AG09319 (cell line): ENCODE results near the gene TRAPPC3.
"Not testable (repeated sequence)": the region's sequence is repeated elsewhere in the genome, so short reads cannot be mapped to it uniquely, and the experiment has no call there.

Experiments used
- DNase-seq: peaks from one replicate; pipeline ENCODE4 v3.0.0-alpha.2; 2010; ENCODE audit warnings: low read depth; ENCODE audit errors: extremely low read depth
- CTCF ChIP-seq: IDR thresholded peaks from 2 replicates; pipeline ENCODE4 v1.5.1; 2011; ENCODE audit warnings: low read depth, mild to moderate bottlenecking, inconsistent platforms, low read length, moderate library complexity

Gene TRAPPC3

GRCh38 chr1:36159614-36160387 is 10.5 kb upstream of the TRAPPC3 start:
- no peak for TF ChIP-seq CTCF
- DNase-seq: no peak

DNA sequence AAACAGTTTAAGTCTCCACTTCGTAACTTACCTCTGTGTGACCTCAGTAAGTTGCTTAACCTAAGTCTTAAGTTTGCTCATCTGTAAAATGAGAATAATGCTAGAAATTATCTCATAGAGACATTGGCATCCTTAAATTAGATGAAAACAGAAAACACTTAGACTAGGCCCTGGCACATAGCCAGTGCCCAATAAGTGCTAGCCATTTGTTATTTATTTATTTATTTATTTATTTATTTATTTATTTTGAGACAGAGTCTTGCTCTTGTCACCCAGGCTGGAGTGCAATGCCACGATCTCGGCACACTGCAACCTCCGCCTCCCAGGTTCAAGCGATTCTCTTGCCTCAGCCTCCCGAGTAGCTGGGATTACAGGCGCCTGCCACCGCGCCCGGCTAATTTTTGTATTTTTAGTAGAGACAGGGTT is 9.6 kb upstream of the TRAPPC3 start:
- DNase-seq: not testable (repeated sequence)

GRCh38 chr1:36157973-36158826 is 8.9 kb upstream of the TRAPPC3 start:
- DNase-seq: no peak
- no peak for TF ChIP-seq CTCF

GRCh38 chr1:36157115-36157903 is 8.0 kb upstream of the TRAPPC3 start:
- no peak for DNase-seq
- no peak for TF ChIP-seq CTCF

DNA sequence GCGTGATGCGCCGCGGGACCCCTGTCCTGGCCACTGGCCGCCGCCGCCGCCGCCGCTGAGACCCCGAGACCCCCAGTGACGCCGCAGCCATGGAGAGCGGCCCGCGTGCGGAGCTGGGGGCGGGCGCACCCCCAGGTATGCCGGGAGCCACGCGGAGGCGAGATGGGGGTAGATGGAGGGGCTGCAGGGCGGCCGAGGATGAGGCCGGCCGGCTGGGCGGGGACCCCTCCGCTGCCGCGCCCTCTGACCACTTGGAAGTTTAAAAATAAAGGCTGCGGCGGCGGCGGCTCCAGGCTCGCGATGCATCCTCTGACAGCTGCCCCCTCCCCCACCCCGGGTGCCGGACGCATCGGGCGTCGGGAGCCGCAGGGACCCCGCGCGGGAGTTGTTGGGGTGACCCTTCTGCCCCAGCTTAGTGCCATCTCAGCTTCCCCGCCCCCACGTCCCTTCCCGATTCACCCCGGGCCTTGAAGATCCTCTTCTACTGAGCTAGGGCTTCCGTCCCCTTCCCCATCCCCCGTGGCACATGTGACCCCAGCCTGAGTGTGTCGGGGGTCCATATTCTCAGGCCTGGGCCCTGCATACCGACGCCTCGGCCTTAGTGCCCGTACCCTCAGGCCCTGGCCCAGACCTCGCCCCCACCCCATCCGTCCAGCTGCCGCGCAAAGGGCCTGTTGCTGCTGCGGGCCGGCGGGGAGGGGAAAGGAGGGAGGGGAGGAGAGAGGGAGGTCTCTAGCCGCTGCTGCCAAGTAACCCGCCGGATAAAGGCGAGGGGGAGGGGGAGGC is 7.2 kb upstream of the TRAPPC3 start:
- DNase-seq: no peak
- TF ChIP-seq CTCF: no peak

DNA sequence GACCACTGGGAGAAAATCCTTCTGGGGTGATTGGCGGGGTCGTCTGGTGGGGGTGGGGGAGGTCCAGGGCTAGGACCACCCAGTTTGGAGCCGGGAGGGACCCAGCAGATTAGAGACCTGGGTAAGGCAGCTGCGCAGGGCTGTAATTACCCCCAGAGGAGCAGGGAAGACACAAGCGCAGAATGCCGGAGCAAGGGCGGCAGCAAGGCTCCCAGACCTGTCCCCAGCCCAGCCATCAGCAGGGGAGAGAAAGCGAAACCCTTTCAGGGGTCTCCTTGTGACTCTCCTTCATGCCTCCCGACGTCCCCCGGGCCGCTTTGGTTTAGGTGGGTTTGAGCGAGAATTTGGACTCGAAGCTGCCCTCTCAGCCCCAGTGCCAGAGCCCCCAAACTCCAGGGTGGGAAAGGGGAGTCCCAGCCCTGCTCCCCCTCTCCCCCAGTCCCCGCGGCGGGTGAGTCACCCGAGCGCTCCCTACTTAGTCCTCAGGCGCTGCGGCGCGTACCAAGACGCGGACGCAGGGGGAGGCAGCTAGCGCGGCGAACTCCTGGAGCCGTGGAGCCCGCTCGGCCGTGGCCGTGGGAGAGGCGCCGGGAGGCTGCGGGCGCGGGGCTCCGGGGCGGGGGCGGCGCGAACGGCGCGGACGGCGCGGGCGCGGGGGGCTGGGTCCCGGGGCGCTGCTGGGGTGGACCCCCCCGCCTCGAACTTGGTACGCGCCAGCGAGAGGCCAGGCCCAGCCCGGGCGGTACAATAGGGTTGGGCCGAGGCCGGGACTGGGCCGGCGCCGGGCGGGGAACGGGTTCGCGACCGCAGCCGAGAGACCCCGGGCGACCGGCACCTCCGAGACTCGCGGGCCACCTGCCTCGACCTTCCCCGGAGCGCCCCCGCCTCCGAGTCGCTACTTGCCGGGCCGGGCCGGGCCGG is 6.4 kb upstream of the TRAPPC3 start, which contains the start of gene MAP7D1:
MAP7D1 (plus strand) TSS at position 753 of the 921 bp plus-strand sequence. CDS start 258 bp downstream, outside the sequence.
- DNase-seq: peak; percentile 70
- TF ChIP-seq CTCF: no peak
